UCSD-AML1 (cell line): Measurements from ENCODE around the gene RNF114.
"Not testable (repeated sequence)": the region's sequence is repeated elsewhere in the genome, so short reads cannot be mapped to it uniquely, and the experiment has no call there.

ENCODE experiments used
- DNase-seq: peaks from one replicate; lab custom pipeline; 2025; ENCODE audit not compliant: unreplicated experiment; lab: John Stamatoyannopoulos, UW

Gene RNF114, protein sequence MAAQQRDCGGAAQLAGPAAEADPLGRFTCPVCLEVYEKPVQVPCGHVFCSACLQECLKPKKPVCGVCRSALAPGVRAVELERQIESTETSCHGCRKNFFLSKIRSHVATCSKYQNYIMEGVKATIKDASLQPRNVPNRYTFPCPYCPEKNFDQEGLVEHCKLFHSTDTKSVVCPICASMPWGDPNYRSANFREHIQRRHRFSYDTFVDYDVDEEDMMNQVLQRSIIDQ

GRCh38 chr20:49936153-49937026, at the start of gene RNF114:
Gene RNF114 (plus strand): TSS chr20:49936397. CDS start chr20:49936413, 16 bp downstream.
- DNase-seq: peak; percentile 93

- DNase-seq: no peak
Observed at GRCh38 chr20:49886571-49887213, 49.5 kb upstream of the RNF114 start.

DNA sequence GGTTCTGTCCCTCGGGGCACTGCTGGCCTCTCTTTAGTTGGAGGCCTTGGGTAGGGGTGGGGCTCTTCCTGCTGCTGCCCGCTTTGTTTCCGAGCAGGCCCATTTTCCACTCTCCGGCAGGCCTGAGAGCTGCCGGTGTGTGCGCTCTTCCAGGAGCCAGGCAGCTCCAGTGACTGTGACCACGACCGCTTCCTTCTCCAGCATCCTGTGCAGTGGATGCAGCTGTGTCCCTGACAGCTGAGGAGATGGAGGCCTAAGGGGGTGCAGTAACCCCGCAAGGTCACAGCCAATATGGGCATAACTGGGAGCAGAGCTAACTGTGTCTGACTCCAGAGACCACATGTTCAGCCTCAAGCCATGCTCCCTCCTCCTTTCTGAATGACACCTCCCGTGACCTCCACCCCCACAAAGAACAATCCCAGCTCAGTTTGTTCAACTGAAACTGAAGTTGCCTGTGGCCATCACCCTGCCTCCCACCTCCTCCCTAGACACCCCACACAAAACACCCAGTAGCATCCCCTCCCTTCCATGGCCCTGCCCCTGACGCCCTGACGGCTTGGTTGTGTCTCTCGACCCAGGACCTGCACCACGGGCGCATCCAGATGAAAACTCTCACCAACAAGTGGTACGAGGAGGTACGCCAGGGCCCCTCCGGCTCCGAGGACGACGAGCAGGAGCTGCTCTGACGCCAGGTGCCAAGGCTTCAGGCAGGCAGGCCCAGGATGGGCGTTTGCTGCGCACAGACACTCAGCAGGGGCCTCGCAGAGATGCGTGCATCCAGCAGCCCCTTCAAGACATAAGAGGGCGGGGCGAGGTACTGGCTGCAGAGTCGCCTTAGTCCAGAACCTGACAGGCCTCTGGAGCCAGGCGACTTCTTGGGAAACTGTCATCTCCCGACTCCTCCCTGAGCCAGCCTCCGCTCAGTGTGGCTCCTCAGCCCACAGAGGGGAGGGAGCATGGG, 48.7 kb upstream of the RNF114 start:
- DNase-seq: no peak

DNA sequence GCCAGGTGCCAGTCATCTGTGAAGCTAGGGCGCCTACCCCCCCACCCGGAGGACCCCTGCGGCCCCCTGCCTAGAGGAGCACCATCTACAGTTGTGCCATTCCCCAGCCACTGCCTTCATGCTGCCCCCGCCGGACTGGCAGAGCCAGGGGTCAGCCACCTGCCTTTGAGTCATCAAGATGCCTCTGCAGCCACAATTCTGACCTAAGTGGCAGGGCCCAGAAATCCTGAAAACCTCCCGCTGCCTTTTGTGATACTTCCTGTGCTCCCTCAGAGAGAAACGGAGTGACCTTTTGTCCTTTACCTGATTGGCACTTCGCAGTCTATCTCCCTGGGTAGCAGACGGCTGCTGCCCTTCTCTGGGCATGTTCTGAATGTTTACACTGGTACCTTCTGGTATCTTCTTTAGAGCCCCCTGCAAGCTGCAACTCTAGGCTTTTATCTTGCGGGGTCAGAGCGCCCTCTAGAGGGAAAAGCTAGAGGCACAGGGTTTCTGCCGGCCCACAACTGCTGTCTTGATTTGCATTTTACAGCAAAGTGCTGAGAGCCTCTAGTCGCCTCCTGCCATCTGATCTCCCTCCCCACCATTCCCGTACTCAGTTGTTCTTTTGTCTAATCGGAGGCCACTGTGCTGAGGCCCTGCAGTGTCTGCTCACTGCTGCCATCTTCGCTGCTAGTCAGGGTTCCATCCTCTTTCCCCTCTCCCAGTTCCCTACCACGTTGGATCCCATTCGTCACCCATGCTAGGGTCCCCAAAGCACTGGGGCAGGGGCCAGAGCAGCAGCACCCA, 47.8 kb upstream of the RNF114 start:
- DNase-seq: peak; percentile 58

- DNase-seq: no peak
Observed at GRCh38 chr20:49889001-49889934, 46.9 kb upstream of the RNF114 start.

GRCh38 chr20:49889935-49890333, 46.3 kb upstream of the RNF114 start:
- DNase-seq: no peak

DNA sequence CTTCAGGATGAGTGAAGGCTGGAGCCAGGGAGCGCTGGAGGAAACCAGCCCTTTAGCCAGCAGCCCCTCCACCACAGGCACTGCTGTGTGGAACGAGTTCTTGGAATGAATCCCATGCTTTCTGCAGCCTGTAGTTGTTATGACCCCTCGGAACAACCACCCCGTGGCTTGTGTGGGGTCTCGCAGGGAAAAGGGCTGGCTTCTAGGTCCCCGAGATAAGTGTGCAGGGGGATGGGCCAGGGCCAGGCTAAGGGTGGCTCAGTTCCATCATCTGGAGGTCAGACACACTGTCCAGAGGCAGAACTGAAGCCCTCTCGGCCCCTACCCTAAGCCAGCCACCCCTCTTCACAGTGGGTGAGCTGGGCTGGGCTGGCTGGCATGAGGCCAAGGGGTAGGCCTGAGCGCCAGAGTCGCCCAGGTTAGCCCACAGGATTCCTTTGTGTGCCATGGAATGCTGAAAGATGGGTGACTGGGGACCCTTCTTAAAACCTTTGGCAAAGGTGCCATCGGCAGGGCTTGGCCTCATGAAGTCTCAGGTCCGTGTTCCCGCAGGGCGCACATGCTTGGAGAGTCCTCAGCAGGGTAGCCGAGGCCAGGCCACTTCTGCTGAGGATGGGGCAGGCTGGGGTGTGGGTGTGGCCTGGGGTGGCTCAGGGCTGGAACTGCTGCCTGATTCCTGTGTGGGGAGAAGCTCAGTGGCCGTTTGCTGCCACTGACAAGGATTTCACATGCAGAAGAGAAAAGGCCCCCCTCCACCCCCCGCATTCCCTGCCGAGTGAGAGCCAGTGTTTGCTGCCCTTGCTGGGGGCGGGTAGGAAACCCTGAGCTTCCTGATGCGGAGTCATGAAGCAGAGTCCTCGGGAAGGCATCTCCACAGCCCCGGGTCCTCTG, 45.5 kb upstream of the RNF114 start:
- DNase-seq: no peak

GRCh38 chr20:49891476-49892110, 44.6 kb upstream of the RNF114 start:
- no peak for DNase-seq

GRCh38 chr20:49892260-49892659, 43.9 kb upstream of the RNF114 start:
- DNase-seq: no peak

DNA sequence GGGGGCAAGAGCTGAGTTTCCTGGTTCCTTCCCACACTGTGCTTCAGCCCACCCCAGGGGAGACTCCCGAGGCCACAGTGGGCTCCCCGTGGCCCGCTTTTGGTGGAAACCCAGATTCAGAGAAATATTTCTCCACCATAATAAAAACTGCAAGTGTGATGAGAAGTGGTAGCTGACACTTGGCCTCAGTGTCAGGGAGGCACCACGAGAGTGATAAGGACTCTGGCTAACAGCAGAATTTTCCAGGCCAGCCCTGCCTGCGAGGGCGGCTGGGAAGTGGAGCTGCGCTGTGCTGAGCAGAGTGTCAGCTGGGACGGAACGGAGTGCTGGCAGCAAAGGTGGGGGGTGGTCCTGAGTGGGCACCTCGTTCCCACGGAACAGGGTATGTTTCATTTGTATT, 43.4 kb upstream of the RNF114 start:
- DNase-seq: no peak

DNA sequence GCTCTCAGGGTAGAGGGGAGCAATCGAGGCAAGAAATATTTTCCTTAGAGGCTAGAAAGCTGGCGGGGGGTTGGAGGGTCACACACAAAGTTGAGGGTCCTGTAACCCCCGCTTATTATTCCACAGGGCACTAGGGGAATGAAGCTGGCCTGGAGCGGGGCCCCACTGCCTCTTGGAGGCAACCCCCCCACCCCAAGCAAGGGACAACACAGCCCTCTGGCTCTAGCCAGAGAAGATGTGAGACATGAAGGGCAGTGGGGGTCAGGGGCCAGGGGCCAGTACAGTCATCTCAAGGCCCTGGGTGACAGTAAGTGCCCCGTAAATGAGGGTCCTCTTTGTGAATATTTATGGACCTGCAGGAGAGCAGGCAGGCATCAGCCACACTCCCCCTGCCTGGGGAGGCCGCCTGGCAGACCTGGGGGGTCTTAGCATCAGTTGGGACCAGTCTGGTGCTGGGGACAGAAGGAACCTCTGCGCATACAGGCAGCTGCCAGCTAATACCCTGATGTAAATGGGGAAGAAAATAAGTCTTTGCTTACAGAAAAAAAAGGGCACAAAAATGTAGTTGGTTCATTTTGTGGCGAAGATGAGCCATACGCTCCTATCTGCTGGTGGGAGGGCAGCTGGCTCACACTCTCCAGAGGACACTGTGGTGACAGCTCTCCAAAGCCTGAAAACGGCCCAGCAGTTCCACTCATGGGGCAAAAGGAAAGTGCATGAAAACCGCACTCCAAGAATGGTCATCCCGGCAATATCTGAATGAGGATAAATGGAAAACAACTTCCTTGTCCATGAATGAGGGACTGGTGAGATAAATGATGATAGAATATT, 42.7 kb upstream of the RNF114 start:
- DNase-seq: no peak

DNA sequence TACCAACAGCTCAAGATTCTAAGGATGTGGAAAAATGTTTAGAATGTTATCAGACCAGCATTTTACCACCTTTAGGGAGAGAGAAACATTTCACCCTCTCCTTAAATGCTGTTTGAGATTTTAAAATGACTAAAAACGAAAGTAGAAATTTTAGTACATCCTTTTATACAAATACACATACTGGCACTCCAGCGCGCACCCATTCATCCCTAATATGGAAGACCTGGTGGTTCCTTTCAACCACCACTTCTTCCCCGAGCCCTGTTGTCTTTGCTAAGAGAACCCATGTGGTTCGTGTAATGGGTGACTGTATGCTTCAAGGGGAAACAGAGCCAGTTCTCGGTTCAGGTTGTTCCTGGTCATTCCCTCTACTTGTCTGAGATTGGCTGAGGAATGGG, 42.1 kb upstream of the RNF114 start:
- no peak for DNase-seq

DNA sequence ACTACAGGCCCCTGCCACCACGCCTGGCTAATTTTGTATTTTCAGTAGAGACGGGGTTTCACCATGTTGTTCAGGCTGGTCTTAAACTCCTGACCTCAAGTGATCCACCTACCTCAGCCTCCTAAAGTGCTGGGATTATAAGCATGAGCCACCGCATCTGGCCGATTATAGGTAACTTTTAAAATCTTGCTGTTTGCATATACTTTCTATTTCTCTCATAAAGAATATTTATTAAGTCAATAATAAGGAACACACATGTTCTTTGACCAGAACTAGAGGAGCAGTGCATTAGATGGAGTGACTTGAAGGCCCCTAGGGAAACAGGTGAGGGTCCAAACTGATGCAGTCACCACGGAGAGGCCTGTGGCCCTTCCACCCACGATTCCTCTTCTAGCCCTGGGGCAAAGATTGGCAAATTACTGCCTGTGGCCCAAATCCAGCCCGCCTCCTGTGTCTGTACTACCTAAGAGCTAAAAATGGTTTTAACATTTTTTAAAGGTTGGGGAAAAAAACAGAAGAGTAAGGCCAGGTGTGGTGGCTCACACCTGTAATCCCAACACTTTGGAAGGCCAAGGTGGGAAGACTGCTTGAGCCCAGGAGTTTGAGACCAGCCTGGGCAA, 40.6 kb upstream of the RNF114 start:
- DNase-seq: not testable (repeated sequence)

DNA sequence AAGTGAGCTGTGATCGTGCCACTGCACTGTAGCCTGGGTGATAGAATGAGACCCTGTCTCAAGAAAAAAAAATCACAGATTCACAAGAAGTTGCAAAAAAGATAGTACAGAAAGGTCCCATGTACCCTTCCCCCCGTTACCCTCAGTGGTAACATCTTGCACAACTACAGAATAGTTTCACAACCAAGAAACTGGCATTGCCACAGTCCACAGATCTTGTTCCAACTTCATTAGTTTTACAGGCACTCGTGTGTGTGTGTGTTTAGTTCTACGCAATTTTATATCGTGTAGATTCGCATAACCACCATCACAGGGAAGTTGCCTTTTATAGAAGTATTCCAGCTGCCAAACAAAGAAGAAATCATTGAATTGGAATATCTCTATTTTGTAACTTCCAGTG, 40.0 kb upstream of the RNF114 start:
- DNase-seq: no peak

GRCh38 chr20:49899541-49900383, 36.4 kb upstream of the RNF114 start:
- no peak for DNase-seq
